Colon (tissue), 2 donors: ENCODE results near the gene SHANK2.

ENCODE experiments used
- FAIRE-seq: peaks from 2 replicates; lab custom pipeline; 2012; peaks lifted over from hg19 to GRCh38; lab: Jason Lieb, UNC
- donor health status: control.
- donor health status: control.

Gene SHANK2

GRCh38 chr11:71269603-71270511, 17.5 kb upstream of the SHANK2 start:
- no peak for FAIRE-seq

GRCh38 chr11:71268706-71269321, 16.4 kb upstream of the SHANK2 start:
- FAIRE-seq = no peak

GRCh38 chr11:71267807-71268421, 15.5 kb upstream of the SHANK2 start:
- FAIRE-seq = no peak

GRCh38 chr11:71266114-71266833, 13.9 kb upstream of the SHANK2 start:
- FAIRE-seq = no peak

GRCh38 chr11:71265559-71266092, 13.2 kb upstream of the SHANK2 start:
- FAIRE-seq = no peak

- no peak for FAIRE-seq
These were observed 11.0 kb upstream of the SHANK2 start for GRCh38 chr11:71263386-71263785.

GRCh38 chr11:71255800-71256479, 3.6 kb upstream of the SHANK2 start:
- no peak for FAIRE-seq

GRCh38 chr11:71255323-71255722, 2.9 kb upstream of the SHANK2 start:
- no peak for FAIRE-seq

- FAIRE-seq = no peak
These were observed 1.4 kb upstream of the SHANK2 start for GRCh38 chr11:71253794-71254193.

- no peak for FAIRE-seq
These were observed 673 bp upstream of the SHANK2 start for GRCh38 chr11:71252770-71253730.

GRCh38 chr11:71251761-71252268, 562 bp downstream of the SHANK2 start:
- no peak for FAIRE-seq

- FAIRE-seq = no peak
These were observed 1.1 kb downstream of the SHANK2 start for GRCh38 chr11:71251151-71251721.

- no peak for FAIRE-seq
These were observed 1.7 kb downstream of the SHANK2 start for GRCh38 chr11:71250523-71251150.

- no peak for FAIRE-seq
These were observed 3.1 kb downstream of the SHANK2 start for GRCh38 chr11:71249301-71249700.

- no peak for FAIRE-seq
These were observed 3.7 kb downstream of the SHANK2 start for GRCh38 chr11:71248656-71249055.

GRCh38 chr11:71248251-71248570, 4.2 kb downstream of the SHANK2 start:
- no peak for FAIRE-seq

- FAIRE-seq = no peak
These were observed 4.7 kb downstream of the SHANK2 start for GRCh38 chr11:71247551-71248250.

- FAIRE-seq = no peak
These were observed 5.8 kb downstream of the SHANK2 start for GRCh38 chr11:71246559-71246958.
